HCT116 (cell line): ENCODE data around the gene GAD1. TPM values are rescaled to one million over a fixed set of nuclear protein-coding genes. Genes with fewer than 3 reads are reported as not detected.

Experiments
- ATAC-seq: fragments of 200-7000 bp; cut with Tn5 transposase; 2 replicates; pipeline ENCODE4 v1.9.1; 2020; ENCODE audit warnings: mild to moderate bottlenecking, moderate library complexity
- BruUV-seq: library from RNA; stranded (reverse); fragments of 400-500 nt; replicated peaks from 2 replicates; lab custom pipeline; 2021; lab: Mats Ljungman, UMichigan
- CTCF ChIA-PET: fragments of 300-600 bp; sonication (Branson Sonifier 250); formaldehyde crosslinking; loops from one replicate; lab custom pipeline; 2021; ENCODE audit warnings: antibody characterized with exemption; lab: Charles Lee
- POLR2A ChIA-PET: fragments of 300-600, 350-600 bp; sonication (Branson Sonifier 250); formaldehyde crosslinking; loops from one replicate; lab custom pipeline; 2021; ENCODE audit warnings: antibody characterized with exemption; lab: Charles Lee
- RAD21 ChIA-PET, 2 experiments: fragments of 300-600 bp; sonication (Branson Sonifier 250); formaldehyde crosslinking; loops; one replicate each; lab custom pipeline; 2023; ENCODE audit warnings: low total read pairs in 2 of 2; ENCODE audit not compliant: uncharacterized antibody in 2 of 2, unreplicated experiment in 2 of 2, low non-redundant PET in 1 of 2; lab: Charles Lee
- DNase-seq: peaks from one replicate; pipeline ENCODE4 v3.0.0-alpha.2; 2010; ENCODE audit warnings: low read depth, low spot score
- H2AFZ ChIP-seq: fragments of 200-600 bp; shearing (Covaris generic), sonication (generic); 2 replicates; pipeline ENCODE4 v1.6.1; 2017; ENCODE audit warnings: low read depth, mixed run types, mixed read lengths, antibody characterized with exemption, low read length; ENCODE audit not compliant: poor library complexity, severe bottlenecking
- H3K27ac ChIP-seq: 2 replicates; pipeline ENCODE4 v1.5.1; 2012; ENCODE audit warnings: low read depth, low read length
- H3K27me3 ChIP-seq: fragments of 200-600 bp; sonication (generic); 2 replicates; pipeline ENCODE4 v1.6.1; 2016; ENCODE audit warnings: mixed run types, low read length, mixed read lengths; ENCODE audit not compliant: insufficient read depth
- H3K36me3 ChIP-seq, 2 experiments: fragments of 200-500 bp in 1 of 2; fragments of 200-600 bp in 1 of 2; sonication (Bioruptor generic) in 1 of 2; sonication (generic) in 1 of 2; 2 replicates each; pipeline versions ENCODE4 v1.5.1 to v1.6.1; 2014 to 2016; ENCODE audit warnings: low read length in 2 of 2, inconsistent platforms in 1 of 2, mixed read lengths in 1 of 2, mixed run types in 1 of 2; ENCODE audit not compliant: insufficient read depth in 2 of 2, control insufficient read depth in 1 of 2
- H3K4me1 ChIP-seq, 2 experiments: fragments of 200-600 bp in 1 of 2; sonication (generic) in 1 of 2; 2 replicates each; pipeline versions ENCODE4 v1.5.1 to v1.6.1; 2012 to 2017; ENCODE audit warnings: low read length in 2 of 2, inconsistent platforms in 1 of 2, mild to moderate bottlenecking in 1 of 2, mixed read lengths in 1 of 2, mixed run types in 1 of 2, moderate library complexity in 1 of 2; ENCODE audit not compliant: insufficient read depth in 2 of 2, control insufficient read depth in 1 of 2
- H3K4me2 ChIP-seq: fragments of 200-600 bp; sonication (generic); 2 replicates; pipeline ENCODE4 v1.6.1; 2017; ENCODE audit warnings: mixed run types, low read length, mixed read lengths
- H3K4me3 ChIP-seq, 2 experiments: fragments of 200-600 bp in 1 of 2; sonication (generic) in 1 of 2; replicated peaks in 1 of 2; 2 replicates each; pipeline ENCODE4 v1.5.1; 2011 to 2016; ENCODE audit warnings: low read length in 2 of 2, control low read depth in 1 of 2, low read depth in 1 of 2, mild to moderate bottlenecking in 1 of 2, mixed read lengths in 1 of 2, mixed run types in 1 of 2
- H3K79me2 ChIP-seq: fragments of 200-600 bp; sonication (generic); 2 replicates; pipeline ENCODE4 v1.6.1; 2017; ENCODE audit warnings: mild to moderate bottlenecking, mixed run types, low read length, moderate library complexity, mixed read lengths; ENCODE audit not compliant: insufficient read depth
- H3K9ac ChIP-seq: fragments of 200-600 bp; sonication (generic); 2 replicates; pipeline ENCODE4 v1.6.1; 2016; ENCODE audit warnings: low read length, mixed read lengths
- H3K9me2 ChIP-seq: fragments of 200-600 bp; sonication (generic), shearing (Covaris generic); 2 replicates; pipeline ENCODE4 v1.6.1; 2017; ENCODE audit warnings: mixed run types, mild to moderate bottlenecking, moderate library complexity; ENCODE audit not compliant: insufficient read depth
- H3K9me3 ChIP-seq, 2 experiments: fragments of 200-500 bp in 1 of 2; fragments of 200-600 bp in 1 of 2; sonication (Bioruptor generic) in 1 of 2; sonication (generic) in 1 of 2; 2 replicates each; pipeline ENCODE4 v1.6.1; 2014 to 2017; ENCODE audit warnings: low read length in 2 of 2, mixed read lengths in 2 of 2, inconsistent platforms in 1 of 2, low read depth in 1 of 2, mild to moderate bottlenecking in 1 of 2, mixed run types in 1 of 2, moderate library complexity in 1 of 2; ENCODE audit not compliant: control insufficient read depth in 1 of 2, insufficient read depth in 1 of 2
- H4K20me1 ChIP-seq: fragments of 200-600 bp; sonication (generic), shearing (Covaris generic); 2 replicates; pipeline ENCODE4 v1.6.1; 2017; ENCODE audit warnings: mixed run types, mild to moderate bottlenecking, moderate library complexity; ENCODE audit not compliant: insufficient read depth
- ATF3 ChIP-seq: IDR thresholded peaks from 2 replicates; pipeline ENCODE4 v1.6.1; 2012
- CEBPB ChIP-seq: IDR thresholded peaks from 2 replicates; pipeline ENCODE4 v1.6.1; 2012; ENCODE audit warnings: low read depth
- ELF1 ChIP-seq: IDR thresholded peaks from 2 replicates; pipeline ENCODE4 v1.6.1; 2012; ENCODE audit warnings: low read depth, borderline replicate concordance
- EZH2 ChIP-seq: fragments of 200-600 bp; sonication (generic); IDR thresholded peaks from 2 replicates; pipeline ENCODE4 v1.6.1; 2017; ENCODE audit warnings: antibody characterized with exemption, mixed run types
- EZH2phosphoT487 ChIP-seq: fragments of 200-600 bp; IDR thresholded peaks from 2 replicates; pipeline ENCODE4 v1.6.1; 2018; ENCODE audit warnings: antibody characterized with exemption, borderline replicate concordance
- MAX ChIP-seq: IDR thresholded peaks from 2 replicates; pipeline ENCODE4 v1.6.1; 2012
- POLR2A ChIP-seq: IDR thresholded peaks from 2 replicates; pipeline ENCODE4 v1.7.0; 2011; ENCODE audit warnings: borderline replicate concordance; ENCODE audit not compliant: insufficient read depth, insufficient read length; ENCODE audit errors: extremely low read depth
- RAD21 ChIP-seq: IDR thresholded peaks from 2 replicates; pipeline ENCODE4 v1.6.1; 2012; ENCODE audit warnings: low read depth, mild to moderate bottlenecking
- REST ChIP-seq: IDR thresholded peaks from 2 replicates; pipeline ENCODE4 v1.6.1; 2012; ENCODE audit warnings: low read depth
- SIN3A ChIP-seq: IDR thresholded peaks from 2 replicates; pipeline ENCODE4 v1.6.1; 2012; ENCODE audit warnings: low read depth
- SP1 ChIP-seq: IDR thresholded peaks from 2 replicates; pipeline ENCODE4 v1.6.1; 2012; ENCODE audit warnings: low read depth
- SRF ChIP-seq: IDR thresholded peaks from 2 replicates; pipeline ENCODE4 v1.6.1; 2012; ENCODE audit warnings: low read depth
- TCF7L2 ChIP-seq: IDR thresholded peaks from 2 replicates; pipeline ENCODE4 v1.7.0; 2011; ENCODE audit warnings: borderline replicate concordance, inconsistent platforms; ENCODE audit not compliant: insufficient read depth, insufficient read length; ENCODE audit errors: extremely low read depth
- intact Hi-C: fragments of 100-400 bp; cut with micrococcal nuclease; formaldehyde crosslinking; loops from 2 replicates; pipeline ENCODE4 v1.10.0; 2022
- total RNA-seq: library from RNA; stranded (reverse); gene quantifications from one replicate; pipeline ENCODE4 v1.2.1, GENCODE V29; 2021; ENCODE audit not compliant: unreplicated experiment

GAD1 gene
- total RNA-seq, 1 experiment from 2014 or later: 11.0 TPM

GRCh38 chr2:170827841-170828532 is 11.3 kb downstream of the GAD1 start (continued):
- TF ChIP-seq MAX (no peak), EZH2phosphoT487 (no peak), SP1 (no peak), RAD21 (no peak), TCF7L2 (no peak), ATF3 (no peak), SRF (no peak), EZH2 (no peak), SIN3A (no peak), POLR2A (no peak)

- intact Hi-C loops: no loop called here
- ChIA-PET CTCF (no interaction called here), RAD21 (no interaction called here)
These were observed 11.8 kb downstream of the GAD1 start for GRCh38 chr2:170828533-170828916.

More at GRCh38 chr2:170828533-170828916, 11.8 kb downstream of the GAD1 start:
- no TSS peak for BruUV-seq
- H3K4me1 ChIP-seq: no peaks in the 10 kb centered on the region
- no peaks in the 10 kb centered on the region for H3K79me2 ChIP-seq
- H4K20me1 ChIP-seq: no peaks in the 10 kb centered on the region
- ATAC-seq: no peak
- H3K9me2 ChIP-seq: no peaks in the 10 kb centered on the region
- H3K27me3 ChIP-seq: no peaks in the 10 kb centered on the region
- H3K9me3 ChIP-seq: no peaks in the 10 kb centered on the region
- TF ChIP-seq REST: no peak
- no peak for TF ChIP-seq CEBPB
- no peak for TF ChIP-seq ELF1
- TF ChIP-seq, all 23 proteins: peak for 0
- no peak overlapping the region for H3K4me3 ChIP-seq
- POLR2A ChIA-PET: no interaction called here
- H2AFZ ChIP-seq: no peak overlapping the region
- H3K27ac ChIP-seq: no peak overlapping the region
- H3K36me3 ChIP-seq: no peaks in the 10 kb centered on the region
- no peak overlapping the region for H3K9ac ChIP-seq
- H3K4me2 ChIP-seq: no peak overlapping the region
- DNase-seq: no peak
